A673 (cell line): ENCODE results near the gene RAB11FIP4. TPM values are rescaled to one million over a fixed set of nuclear protein-coding genes. Genes with fewer than 3 reads are reported as not detected.

Experiments
- BruUV-seq: library from RNA; stranded (reverse); fragments of 400-500 nt; replicated peaks from 2 replicates; lab custom pipeline; 2021; lab: Mats Ljungman, UMichigan
- CTCF ChIA-PET: fragments of 300-600 bp; sonication (Branson Sonifier 250); formaldehyde crosslinking; loops from one replicate; lab custom pipeline; 2022; ENCODE audit warnings: antibody characterized with exemption; lab: Charles Lee
- POLR2A ChIA-PET: fragments of 300-600 bp; sonication (Branson Sonifier 250); formaldehyde crosslinking; loops from one replicate; lab custom pipeline; 2022; ENCODE audit warnings: antibody characterized with exemption; ENCODE audit not compliant: low non-redundant PET; lab: Charles Lee
- DNase-seq: peaks from one replicate; pipeline ENCODE4 v3.0.0-alpha.2; 2015; ENCODE audit warnings: low spot score
- H3K27ac ChIP-seq: fragments of 200-600 bp; sonication (generic); 2 replicates; pipeline ENCODE4 v1.5.1; 2016; ENCODE audit warnings: mixed run types, low read depth, mild to moderate bottlenecking, mixed read lengths, antibody characterized with exemption, low read length; ENCODE audit not compliant: poor library complexity, severe bottlenecking
- H3K27me3 ChIP-seq: fragments of 200-600 bp; sonication (generic); replicated peaks from 2 replicates; pipeline ENCODE4 v1.6.1; 2017; ENCODE audit warnings: mixed run types, low read depth, mild to moderate bottlenecking, mixed read lengths, antibody characterized with exemption, low read length; ENCODE audit not compliant: insufficient read depth, poor library complexity
- H3K36me3 ChIP-seq: fragments of 200-600 bp; sonication (generic); 2 replicates; pipeline ENCODE4 v1.6.1; 2016; ENCODE audit warnings: mixed run types, mild to moderate bottlenecking, mixed read lengths, antibody characterized with exemption, low read length; ENCODE audit not compliant: insufficient read depth, poor library complexity, severe bottlenecking
- H3K4me1 ChIP-seq: fragments of 200-600 bp; sonication (generic); 2 replicates; pipeline ENCODE4 v1.6.1; 2017; ENCODE audit warnings: mixed run types, mild to moderate bottlenecking, mixed read lengths, antibody characterized with exemption, low read length; ENCODE audit not compliant: insufficient read depth, poor library complexity, severe bottlenecking
- H3K4me3 ChIP-seq: fragments of 200-600 bp; sonication (generic); 2 replicates; pipeline ENCODE4 v1.5.1; 2016; ENCODE audit warnings: low read depth, mixed run types, mild to moderate bottlenecking, mixed read lengths, low read length; ENCODE audit not compliant: poor library complexity, severe bottlenecking
- H3K9me3 ChIP-seq: fragments of 200-600 bp; sonication (generic); 2 replicates; pipeline ENCODE4 v1.6.1; 2016; ENCODE audit warnings: mixed run types, low read depth, mild to moderate bottlenecking, mixed read lengths, antibody characterized with exemption, low read length; ENCODE audit not compliant: poor library complexity, severe bottlenecking
- CTCF ChIP-seq: fragments of 300-800, 200-600 bp; sonication (generic); conservative IDR thresholded peaks from 2 replicates; pipeline ENCODE4 v1.5.1; 2017; ENCODE audit warnings: low read depth, mild to moderate bottlenecking, antibody characterized with exemption, low read length, moderate library complexity, mixed read lengths
- EZH2 ChIP-seq: fragments of 200-600 bp; sonication (generic); IDR thresholded peaks from 2 replicates; pipeline ENCODE4 v1.6.1; 2017; ENCODE audit warnings: borderline replicate concordance, low read depth, mild to moderate bottlenecking, mixed read lengths, antibody characterized with exemption, low read length; ENCODE audit not compliant: poor library complexity, severe bottlenecking
- intact Hi-C: fragments of 100-400 bp; cut with micrococcal nuclease; formaldehyde crosslinking; loops from one replicate; pipeline ENCODE4 v1.10.0; 2022; ENCODE audit not compliant: unreplicated experiment
- total RNA-seq: library from RNA; stranded (reverse); gene quantifications from 2 replicates; pipeline ENCODE4 v1.2.3, GENCODE V29; 2021

RAB11FIP4 gene
- total RNA-seq, 1 experiment from 2014 or later, result 2.4 TPM

DNA sequence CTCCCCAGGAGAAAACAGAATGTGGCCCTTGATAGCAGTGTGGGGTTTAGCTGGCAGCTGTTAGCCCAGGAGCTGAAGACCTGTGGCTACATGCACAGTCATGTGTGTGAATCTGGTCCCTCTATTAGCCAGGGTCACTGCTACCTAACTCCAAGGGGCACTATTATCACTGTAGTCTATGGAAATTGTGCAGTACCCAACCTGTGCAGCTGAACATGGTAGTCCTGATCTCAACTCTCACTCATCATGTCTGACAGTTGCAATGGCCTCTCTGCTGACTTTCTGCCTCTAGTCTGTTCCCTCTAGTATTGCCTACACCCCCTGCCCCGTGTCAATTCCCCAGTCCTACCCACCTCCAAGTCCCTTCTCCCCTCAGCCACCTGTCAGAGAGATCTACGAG lies 67.4 kb downstream of the RAB11FIP4 start:
- intact Hi-C loops, result no loop called here
- BruUV-seq, result no TSS peak
- POLR2A ChIA-PET, result interaction anchor here (0.5 kb wide), 1 partner anchor 76 kb away, joined by 3 read pairs; no protein-coding TSS in a partner anchor
- DNase-seq, result no peak
- TF ChIP-seq EZH2 (no peak), CTCF (no peak)
- Histone ChIP-seq H3K27ac (no peak overlapping the region), H3K4me1 (no peaks in the 10 kb centered on the region), H3K27me3 (no peaks in the 10 kb centered on the region), H3K36me3 (no peaks in the 10 kb centered on the region), H3K4me3 (no peak overlapping the region), H3K9me3 (no peaks in the 10 kb centered on the region)
- CTCF ChIA-PET, result no interaction called here

- TF ChIP-seq EZH2, result no peak
- no peak for TF ChIP-seq CTCF
- DNase-seq, result no peak
- Histone ChIP-seq H3K36me3 (no peaks in the 10 kb centered on the region), H3K27me3 (no peaks in the 10 kb centered on the region), H3K4me3 (no peak overlapping the region), H3K9me3 (no peaks in the 10 kb centered on the region), H3K4me1 (no peaks in the 10 kb centered on the region), H3K27ac (no peak overlapping the region)
- intact Hi-C loops, result no loop called here
- no TSS peak for BruUV-seq
- CTCF ChIA-PET, result no interaction called here
- POLR2A ChIA-PET, result interaction anchor here (0.5 kb wide), 1 partner anchor 77 kb away, joined by 3 read pairs; no protein-coding TSS in a partner anchor
Observed at GRCh38 chr17:31459716-31460115, 68.2 kb downstream of the RAB11FIP4 start.

DNA sequence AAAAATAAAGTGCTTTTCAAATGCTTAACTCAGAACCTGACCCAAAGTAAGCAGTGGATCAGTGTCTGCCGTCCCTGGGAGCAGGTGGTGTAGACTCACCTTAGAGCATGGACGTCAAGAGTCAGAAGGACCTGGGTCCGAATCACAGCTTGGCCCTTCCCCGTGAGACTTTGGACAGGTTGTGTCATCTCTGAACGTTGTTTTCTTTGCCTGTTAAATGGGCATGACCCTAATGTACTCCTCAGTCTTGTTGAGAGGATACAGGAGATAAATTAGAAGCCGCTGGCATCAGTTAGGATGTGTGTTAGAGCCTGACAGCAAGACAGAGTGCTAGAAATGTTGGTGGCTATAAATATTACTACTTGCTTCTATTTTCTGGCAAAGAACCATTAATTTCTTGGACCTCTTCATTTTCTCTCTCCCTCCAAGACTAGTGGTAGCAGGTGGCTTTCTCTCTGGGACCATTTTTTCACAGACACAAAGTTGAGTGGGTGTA lies 68.8 kb downstream of the RAB11FIP4 start:
- DNase-seq, result no peak
- H3K27me3 ChIP-seq, result no peaks in the 10 kb centered on the region
- POLR2A ChIA-PET, result no interaction called here
- no peaks in the 10 kb centered on the region for H3K9me3 ChIP-seq
- H3K36me3 ChIP-seq, result no peaks in the 10 kb centered on the region
- H3K4me3 ChIP-seq, result no peak overlapping the region
- no peaks in the 10 kb centered on the region for H3K4me1 ChIP-seq
- CTCF ChIA-PET, result no interaction called here
- H3K27ac ChIP-seq, result no peak overlapping the region
- no TSS peak for BruUV-seq
- TF ChIP-seq EZH2 (no peak), CTCF (no peak)
- intact Hi-C loops, result no loop called here
